Endothelial cell (in vitro differentiated cells): ENCODE results near the gene MRPL10. TPM values are rescaled to one million over a fixed set of nuclear protein-coding genes. Genes with fewer than 3 reads are reported as not detected.

ENCODE experiments used
- DNase-seq: peaks from one replicate; pipeline ENCODE4 v3.0.0; 2021; ENCODE audit warnings: low spot score
- H3K27ac Mint-ChIP-seq: one replicate; pipeline ENCODE4 v1.8.0; 2021; ENCODE audit warnings: mixed read lengths, inconsistent platforms; ENCODE audit not compliant: unreplicated experiment
- H3K27me3 Mint-ChIP-seq: one replicate; pipeline ENCODE4 v1.8.0; 2021; ENCODE audit warnings: mild to moderate bottlenecking, moderate library complexity, mixed read lengths, inconsistent platforms; ENCODE audit not compliant: unreplicated experiment
- H3K36me3 Mint-ChIP-seq: one replicate; pipeline ENCODE4 v1.8.0; 2021; ENCODE audit warnings: mild to moderate bottlenecking, low read depth, mixed read lengths, inconsistent platforms; ENCODE audit not compliant: unreplicated experiment
- H3K4me1 Mint-ChIP-seq: one replicate; pipeline ENCODE4 v1.8.0; 2021; ENCODE audit warnings: mild to moderate bottlenecking, mixed read lengths, inconsistent platforms; ENCODE audit not compliant: unreplicated experiment
- H3K4me3 Mint-ChIP-seq: one replicate; pipeline ENCODE4 v1.8.0; 2021; ENCODE audit warnings: mild to moderate bottlenecking, mixed read lengths, inconsistent platforms; ENCODE audit not compliant: unreplicated experiment
- H3K9me3 Mint-ChIP-seq: one replicate; pipeline ENCODE4 v1.8.0; 2021; ENCODE audit warnings: mixed read lengths, inconsistent platforms; ENCODE audit not compliant: unreplicated experiment
- total RNA-seq: library from RNA; stranded (reverse); fragmentation: NEBNext Ultra II Directional; extraction: Animal tissue kit (Norgen Biotek cat#: 25700); gene quantifications from one replicate; pipeline ENCODE4 v1.2.1, GENCODE V29; 2021; ENCODE audit not compliant: unreplicated experiment
- TF ChIP-seq, protein P1 (sequence below): fragments of 200-600 bp; sonication (generic); IDR thresholded peaks from one replicate; pipeline ENCODE4 v1.5.0; 2021; ENCODE audit warnings: antibody characterized with exemption; ENCODE audit not compliant: unreplicated experiment

The MRPL10 gene
- total RNA-seq, 1 donor from 2014 or later, result 56.3 TPM

DNA sequence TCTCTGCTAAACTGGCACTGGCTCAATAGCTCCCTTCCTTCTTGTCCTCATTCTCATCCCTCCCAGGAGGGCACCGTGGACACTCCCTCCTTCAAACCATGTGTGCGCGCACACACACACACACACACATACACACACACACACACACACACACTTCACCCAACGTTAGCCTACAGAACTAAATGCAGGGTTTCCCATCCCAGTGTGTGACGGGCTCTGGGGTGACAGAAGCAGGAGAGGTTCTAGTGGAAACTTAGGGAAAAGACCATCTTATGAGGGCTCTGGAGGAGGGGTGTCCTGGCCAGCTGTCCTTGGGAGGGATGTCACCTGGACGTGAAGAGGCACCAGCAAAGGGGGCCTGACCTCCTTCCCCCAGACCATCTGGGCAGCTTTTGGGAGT is 29.4 kb downstream of the MRPL10 start:
- Mint-ChIP-seq H3K27ac (no peak overlapping the region), H3K4me1 (no peaks in the 10 kb centered on the region), H3K4me3 (no peak overlapping the region), H3K9me3 (no peaks in the 10 kb centered on the region), H3K27me3 (peaks cover 8% of the 10 kb centered on the region), H3K36me3 (peaks cover 6% of the 10 kb centered on the region)
- TF ChIP-seq, protein P1, sequence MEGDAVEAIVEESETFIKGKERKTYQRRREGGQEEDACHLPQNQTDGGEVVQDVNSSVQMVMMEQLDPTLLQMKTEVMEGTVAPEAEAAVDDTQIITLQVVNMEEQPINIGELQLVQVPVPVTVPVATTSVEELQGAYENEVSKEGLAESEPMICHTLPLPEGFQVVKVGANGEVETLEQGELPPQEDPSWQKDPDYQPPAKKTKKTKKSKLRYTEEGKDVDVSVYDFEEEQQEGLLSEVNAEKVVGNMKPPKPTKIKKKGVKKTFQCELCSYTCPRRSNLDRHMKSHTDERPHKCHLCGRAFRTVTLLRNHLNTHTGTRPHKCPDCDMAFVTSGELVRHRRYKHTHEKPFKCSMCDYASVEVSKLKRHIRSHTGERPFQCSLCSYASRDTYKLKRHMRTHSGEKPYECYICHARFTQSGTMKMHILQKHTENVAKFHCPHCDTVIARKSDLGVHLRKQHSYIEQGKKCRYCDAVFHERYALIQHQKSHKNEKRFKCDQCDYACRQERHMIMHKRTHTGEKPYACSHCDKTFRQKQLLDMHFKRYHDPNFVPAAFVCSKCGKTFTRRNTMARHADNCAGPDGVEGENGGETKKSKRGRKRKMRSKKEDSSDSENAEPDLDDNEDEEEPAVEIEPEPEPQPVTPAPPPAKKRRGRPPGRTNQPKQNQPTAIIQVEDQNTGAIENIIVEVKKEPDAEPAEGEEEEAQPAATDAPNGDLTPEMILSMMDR, result no peak
- DNase-seq, result no peak

DNA sequence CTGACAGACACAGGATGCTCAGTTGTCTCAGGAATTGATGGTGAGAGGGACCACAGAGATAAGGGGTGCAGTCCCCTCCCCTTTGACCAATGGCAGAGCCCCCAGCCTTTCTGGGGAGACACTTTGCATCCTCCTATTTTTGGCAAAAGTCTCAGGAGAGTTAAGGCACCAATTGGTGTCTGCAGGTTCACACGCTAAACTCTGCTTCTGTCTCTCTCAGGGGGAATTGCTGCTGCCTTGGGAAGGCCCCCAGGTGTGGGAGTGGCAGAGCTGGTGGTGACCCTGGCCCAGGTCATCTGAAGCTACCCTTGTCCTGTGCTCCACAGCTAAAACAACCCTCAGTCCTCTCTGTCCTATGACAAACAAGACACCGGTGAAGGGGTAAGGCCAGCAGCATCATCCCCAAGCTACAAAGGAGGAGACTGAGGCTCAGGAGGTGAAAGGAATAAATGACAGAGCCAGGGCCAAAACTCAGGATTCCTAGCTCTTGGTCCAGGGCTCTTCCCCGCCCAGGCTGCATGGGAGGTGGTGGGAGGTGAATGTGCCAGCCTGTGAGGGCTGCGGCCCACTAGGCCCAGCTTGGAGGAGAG is 30.1 kb downstream of the MRPL10 start:
- no peaks in the 10 kb centered on the region for H3K4me1 Mint-ChIP-seq
- H3K9me3 Mint-ChIP-seq, result no peaks in the 10 kb centered on the region
- no peak overlapping the region for H3K4me3 Mint-ChIP-seq
- peaks cover 5% of the 10 kb centered on the region for H3K36me3 Mint-ChIP-seq
- peaks cover 8% of the 10 kb centered on the region for H3K27me3 Mint-ChIP-seq
- TF ChIP-seq, protein P1, result no peak
- DNase-seq, result no peak
- H3K27ac Mint-ChIP-seq, result no peak overlapping the region

DNA sequence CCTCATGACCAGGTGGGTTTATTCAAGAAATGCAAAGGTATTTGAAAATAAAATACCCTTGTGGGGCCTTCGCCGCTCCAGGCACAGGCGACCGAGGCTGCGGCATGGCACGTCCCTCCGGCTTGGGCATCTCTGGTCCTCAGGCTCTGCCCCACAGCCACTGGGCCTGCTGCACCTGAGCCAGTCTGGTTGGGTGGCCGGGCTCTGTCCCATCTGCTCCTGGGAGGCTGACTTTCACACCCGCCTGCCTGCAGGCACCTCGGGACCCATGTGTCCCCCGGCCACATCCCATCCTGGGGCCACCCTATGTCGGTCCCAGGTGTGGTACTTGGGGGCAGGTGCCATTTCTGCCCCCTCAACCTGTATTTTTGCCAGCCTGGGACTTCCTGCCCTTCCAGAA is 30.7 kb downstream of the MRPL10 start:
- Mint-ChIP-seq H3K4me1 (no peaks in the 10 kb centered on the region), H3K36me3 (peaks cover 4% of the 10 kb centered on the region), H3K4me3 (no peak overlapping the region), H3K9me3 (no peaks in the 10 kb centered on the region), H3K27me3 (peaks cover 8% of the 10 kb centered on the region), H3K27ac (no peak overlapping the region)
- no peak for DNase-seq
- TF ChIP-seq, protein P1, result no peak

DNA sequence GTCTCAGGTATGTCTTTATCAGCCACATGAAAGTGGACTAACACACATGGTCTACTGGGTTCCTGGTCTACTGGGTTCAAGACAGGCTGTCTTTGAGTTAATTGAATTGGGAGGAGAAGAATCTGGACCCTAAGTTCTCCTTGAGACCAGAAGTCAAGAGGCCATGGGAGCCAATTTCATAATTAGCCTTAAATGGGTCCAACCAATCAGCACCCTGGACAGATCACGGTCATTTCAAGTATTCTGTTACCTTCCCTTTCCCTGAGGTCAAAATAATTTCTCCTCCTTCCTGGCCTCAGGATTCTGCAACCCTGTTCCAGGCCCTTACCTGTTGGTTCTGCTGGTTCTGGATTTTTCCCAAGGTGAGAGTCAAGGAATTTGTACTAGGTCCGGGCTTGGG is 33.5 kb downstream of the MRPL10 start:
- Mint-ChIP-seq H3K36me3 (no peaks in the 10 kb centered on the region), H3K27ac (no peak overlapping the region), H3K4me3 (no peak overlapping the region), H3K9me3 (no peaks in the 10 kb centered on the region), H3K4me1 (no peaks in the 10 kb centered on the region), H3K27me3 (peaks cover 9% of the 10 kb centered on the region)
- no peak for DNase-seq
- TF ChIP-seq, protein P1, result no peak

DNA sequence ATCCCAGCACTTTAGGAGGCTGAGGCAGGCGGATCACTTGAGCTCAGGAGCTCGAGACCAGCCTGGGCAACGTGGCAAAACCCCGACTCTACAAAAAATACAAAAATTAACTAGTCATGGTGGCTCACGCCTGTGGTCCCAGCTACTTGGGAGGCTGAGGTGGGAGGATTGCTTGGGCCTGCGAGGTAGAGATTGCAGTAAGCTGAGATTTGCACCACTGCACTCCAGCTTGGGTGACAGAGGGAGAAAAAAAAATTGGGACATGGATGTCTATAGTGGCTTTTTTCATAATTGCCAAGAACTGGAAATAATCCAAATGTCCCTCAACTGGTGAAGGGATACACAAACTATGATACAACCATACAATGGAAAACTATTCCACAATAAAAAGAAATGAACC is 38.4 kb downstream of the MRPL10 start:
- Mint-ChIP-seq H3K27ac (no peak overlapping the region), H3K36me3 (no peaks in the 10 kb centered on the region), H3K4me1 (peaks cover 6% of the 10 kb centered on the region), H3K9me3 (no peaks in the 10 kb centered on the region), H3K4me3 (no peak overlapping the region), H3K27me3 (peaks cover 13% of the 10 kb centered on the region)
- TF ChIP-seq, protein P1, result no peak
- no peak for DNase-seq
